Nephron (organoid): Measurements from ENCODE around the gene TOM1.

Experiments used
- H3K27ac Mint-ChIP-seq, 3 experiments: 2 replicates each; pipeline ENCODE4 v1.8.0; 2020; ENCODE audit warnings: mixed read lengths in 3 of 3, mild to moderate bottlenecking in 2 of 3, moderate library complexity in 1 of 3
- H3K27me3 Mint-ChIP-seq: 2 replicates; pipeline ENCODE4 v1.8.0; 2021; ENCODE audit warnings: low read depth, mild to moderate bottlenecking, moderate library complexity, mixed read lengths
- H3K36me3 Mint-ChIP-seq: 2 replicates; pipeline ENCODE4 v1.8.0; 2020; ENCODE audit warnings: low read depth, mixed read lengths
- H3K4me1 Mint-ChIP-seq: 2 replicates; pipeline ENCODE4 v1.8.0; 2020; ENCODE audit warnings: mixed read lengths
- H3K4me3 Mint-ChIP-seq, 3 experiments: 2 replicates each; pipeline ENCODE4 v1.8.0; 2020; ENCODE audit warnings: mild to moderate bottlenecking in 3 of 3, mixed read lengths in 3 of 3, moderate library complexity in 2 of 3
- H3K9me3 Mint-ChIP-seq: 2 replicates; pipeline ENCODE4 v1.8.0; 2020; ENCODE audit warnings: mixed read lengths
- CTCF ChIP-seq, 3 experiments: fragments of 200-600 bp; sonication (generic); IDR thresholded peaks; one replicate each; pipeline ENCODE4 v1.5.0; 2021; ENCODE audit warnings: antibody characterized with exemption in 3 of 3; ENCODE audit not compliant: unreplicated experiment in 3 of 3

The TOM1 gene

GRCh38 chr22:35349704-35350538 is 50.2 kb downstream of the TOM1 start:
- Mint-ChIP-seq H3K36me3 (no peaks in the 10 kb centered on the region), H3K27ac (peak overlapping the region; percentile 80 to 92 (median 92)), H3K27me3 (no peaks in the 10 kb centered on the region), H3K4me1 (peaks cover 26% of the 10 kb centered on the region), H3K9me3 (no peaks in the 10 kb centered on the region), H3K4me3 (peak overlapping the region; percentile 85 to 92 (median 86))
- no peak for TF ChIP-seq CTCF (IDR thresholded peaks at IDR 0.05; ENCODE audit: unreplicated experiment in 3 of 3)

- Mint-ChIP-seq H3K27me3 (no peaks in the 10 kb centered on the region), H3K4me3 (peak overlapping the region; percentile 85 to 92 (median 86)), H3K27ac (peak overlapping the region; percentile 80 to 92 (median 92)), H3K36me3 (no peaks in the 10 kb centered on the region), H3K4me1 (peaks cover 32% of the 10 kb centered on the region), H3K9me3 (no peaks in the 10 kb centered on the region)
- TF ChIP-seq CTCF (IDR thresholded peaks at IDR 0.05; ENCODE audit: unreplicated experiment in 3 of 3) = peak; percentile 94 to 97 (median 95)
These were observed 51.1 kb downstream of the TOM1 start for GRCh38 chr22:35350539-35351503.

- no peak for TF ChIP-seq CTCF (IDR thresholded peaks at IDR 0.05; ENCODE audit: unreplicated experiment in 3 of 3)
- Mint-ChIP-seq H3K27ac (no peak overlapping the region), H3K4me1 (peaks cover 34% of the 10 kb centered on the region), H3K36me3 (no peaks in the 10 kb centered on the region), H3K9me3 (no peaks in the 10 kb centered on the region), H3K27me3 (peaks cover 3% of the 10 kb centered on the region), H3K4me3 (peak overlapping the region; percentile 46 to 92 (median 85))
These were observed 52.8 kb downstream of the TOM1 start for GRCh38 chr22:35352214-35353111.

- Mint-ChIP-seq H3K36me3 (no peaks in the 10 kb centered on the region), H3K4me3 (peak overlapping the region in 1 of 3 experiments; percentile 41), H3K9me3 (no peaks in the 10 kb centered on the region), H3K27me3 (peaks cover 4% of the 10 kb centered on the region), H3K4me1 (peaks cover 34% of the 10 kb centered on the region), H3K27ac (no peak overlapping the region)
- TF ChIP-seq CTCF (IDR thresholded peaks at IDR 0.05; ENCODE audit: unreplicated experiment in 3 of 3) = no peak
These were observed 53.6 kb downstream of the TOM1 start for GRCh38 chr22:35353318-35353717.

- Mint-ChIP-seq H3K27ac (no peak overlapping the region), H3K4me1 (peaks cover 34% of the 10 kb centered on the region), H3K27me3 (peaks cover 4% of the 10 kb centered on the region), H3K9me3 (no peaks in the 10 kb centered on the region), H3K36me3 (no peaks in the 10 kb centered on the region), H3K4me3 (no peak overlapping the region)
- TF ChIP-seq CTCF (IDR thresholded peaks at IDR 0.05; ENCODE audit: unreplicated experiment in 3 of 3) = no peak
These were observed 54.4 kb downstream of the TOM1 start for GRCh38 chr22:35354068-35354467.
